Keratinocyte (primary cell): Measurements from ENCODE around the gene SETD7. TPM values are rescaled to one million over a fixed set of nuclear protein-coding genes. Genes with fewer than 3 reads are reported as not detected.
"Not testable (repeated sequence)": the region's sequence is repeated elsewhere in the genome, so short reads cannot be mapped to it uniquely, and the experiment has no call there.

Experiments used
- DNase-seq: peaks from one replicate; pipeline ENCODE4 v3.0.0-alpha.2; 2011; ENCODE audit warnings: low read depth, missing footprints, low spot score
- FAIRE-seq: peaks from 2 replicates; lab custom pipeline; 2011; peaks lifted over from hg19 to GRCh38; lab: Jason Lieb, UNC
- H2AFZ ChIP-seq: 2 replicates; pipeline ENCODE4 v1.6.0; 2012; ENCODE audit warnings: low read length, control low read depth, inconsistent platforms; ENCODE audit not compliant: control insufficient read depth
- H3K27ac ChIP-seq: 2 replicates; pipeline ENCODE4 v1.5.1; 2011; ENCODE audit warnings: low read length; ENCODE audit not compliant: control insufficient read depth, insufficient read depth
- H3K27me3 ChIP-seq: 3 replicates; pipeline ENCODE4 v1.6.0; 2011; ENCODE audit warnings: low read length; ENCODE audit not compliant: control insufficient read depth, insufficient read depth; ENCODE audit errors: extremely low read depth
- H3K36me3 ChIP-seq, 2 experiments: 2 replicates in 1 of 2; 3 replicates in 1 of 2; pipeline ENCODE4 v1.5.1; 2011; ENCODE audit warnings: low read length in 2 of 2, mild to moderate bottlenecking in 1 of 2; ENCODE audit not compliant: control insufficient read depth in 2 of 2, insufficient read depth in 2 of 2; ENCODE audit errors: extremely low read depth in 1 of 2
- H3K4me1 ChIP-seq: 3 replicates; pipeline ENCODE4 v1.5.1; 2011; ENCODE audit warnings: low read length; ENCODE audit not compliant: control insufficient read depth, insufficient read depth; ENCODE audit errors: extremely low read depth
- H3K4me2 ChIP-seq: 3 replicates; pipeline ENCODE4 v1.6.0; 2011; ENCODE audit warnings: low read depth, low read length; ENCODE audit not compliant: control insufficient read depth, insufficient read depth; ENCODE audit errors: extremely low read depth
- H3K4me3 ChIP-seq, 3 experiments: fragments of 200-600 bp in 1 of 3; sonication (generic) in 1 of 3; 2 replicates in 2 of 3; 3 replicates in 1 of 3; pipeline ENCODE4 v1.5.1; 2011 to 2016; ENCODE audit warnings: low read length in 3 of 3, mild to moderate bottlenecking in 3 of 3, control low read depth in 2 of 3, inconsistent platforms in 1 of 3, low read depth in 1 of 3, mixed read lengths in 1 of 3, mixed run types in 1 of 3, moderate library complexity in 1 of 3; ENCODE audit not compliant: control insufficient read depth in 2 of 3, insufficient read depth in 2 of 3; ENCODE audit errors: extremely low read depth in 1 of 3
- H3K79me2 ChIP-seq: 2 replicates; pipeline ENCODE4 v1.6.0; 2012; ENCODE audit warnings: low read length; ENCODE audit not compliant: control insufficient read depth, insufficient read depth
- H3K9ac ChIP-seq: 3 replicates; pipeline ENCODE4 v1.6.0; 2011; ENCODE audit warnings: low read length; ENCODE audit not compliant: control insufficient read depth, insufficient read depth; ENCODE audit errors: extremely low read depth
- H3K9me1 ChIP-seq: 3 replicates; pipeline ENCODE4 v1.6.0; 2011; ENCODE audit warnings: low read length; ENCODE audit not compliant: control insufficient read depth, insufficient read depth; ENCODE audit errors: extremely low read depth
- H3K9me3 ChIP-seq: 2 replicates; pipeline ENCODE4 v1.5.1; 2012; ENCODE audit warnings: low read depth, low read length; ENCODE audit not compliant: control insufficient read depth
- H4K20me1 ChIP-seq: 3 replicates; pipeline ENCODE4 v1.6.0; 2011; ENCODE audit warnings: low read length; ENCODE audit not compliant: control insufficient read depth, insufficient read depth; ENCODE audit errors: extremely low read depth
- EZH2 ChIP-seq: IDR thresholded peaks from one replicate; pipeline ENCODE4 v1.6.1; 2012; ENCODE audit warnings: inconsistent platforms, mild to moderate bottlenecking, low read length, moderate library complexity
- dilution Hi-C: fragments of 300-500 bp; cut with MboI; formaldehyde crosslinking; loops from one replicate; pipeline ENCODE4 v1.7.0; 2020; ENCODE audit warnings: low sequenced_read_pairs; ENCODE audit not compliant: extremely low pct_ligation_motif_present
- polyA plus RNA-seq, 5 experiments: library from polyadenylated mRNA; depleted of rRNA in 3 of 5; stranded (reverse) in 3 of 5; stranded (forward) in 1 of 5; unstranded in 1 of 5; fragments of >200 nt; gene quantifications; 1 replicate in 1 of 5; 2 replicates in 3 of 5; 3 replicates in 1 of 5; pipeline versions ENCODE4 v1.2.1 to v1.2.3, GENCODE V29; 2011 to 2012; ENCODE audit warnings: missing spikeins in 2 of 5, low read depth in 1 of 5, low replicate concordance in 1 of 5
- TF ChIP-seq, protein P1 (sequence below), 3 experiments: IDR thresholded peaks in 1 of 3; conservative IDR thresholded peaks in 1 of 3; optimal IDR thresholded peaks in 1 of 3; 2 replicates in 2 of 3; 3 replicates in 1 of 3; pipeline versions ENCODE3 to v1.5.1; 2011; ENCODE audit warnings: low read length in 3 of 3, mild to moderate bottlenecking in 3 of 3, moderate library complexity in 2 of 3, control low read depth in 1 of 3, inconsistent platforms in 1 of 3; ENCODE audit not compliant: insufficient read depth in 2 of 3; ENCODE audit errors: extremely low read depth in 1 of 3

The SETD7 gene
- polyA plus RNA-seq, 1 donor (not counting 4 experiments of a cell fraction or from before 2014, with no cell fraction given): 18.8 TPM

DNA sequence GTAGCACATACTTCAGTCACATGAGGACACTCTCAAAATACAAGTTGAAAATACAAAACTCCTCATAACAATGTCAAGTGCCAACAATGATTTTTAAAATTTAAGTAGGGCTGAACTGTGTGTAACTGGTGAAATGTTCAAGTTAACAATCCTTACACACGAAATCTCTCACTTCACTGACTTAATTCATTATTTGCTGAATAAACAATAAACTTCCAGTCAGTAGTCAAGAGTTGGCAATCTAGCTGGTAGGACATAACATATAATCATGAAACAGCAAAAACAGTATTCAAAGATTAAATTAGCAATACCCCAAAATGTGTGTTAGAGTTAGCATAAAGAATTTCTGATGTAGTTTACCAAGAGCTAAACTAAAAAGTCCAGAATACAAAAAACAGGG, 104.0 kb downstream of the SETD7 start:
- H3K27ac ChIP-seq: peak overlapping the region; percentile 82
- H3K9ac ChIP-seq: peak overlapping the region; percentile 84
- FAIRE-seq (no peak), DNase-seq (no peak)
- TF ChIP-seq, protein P1, sequence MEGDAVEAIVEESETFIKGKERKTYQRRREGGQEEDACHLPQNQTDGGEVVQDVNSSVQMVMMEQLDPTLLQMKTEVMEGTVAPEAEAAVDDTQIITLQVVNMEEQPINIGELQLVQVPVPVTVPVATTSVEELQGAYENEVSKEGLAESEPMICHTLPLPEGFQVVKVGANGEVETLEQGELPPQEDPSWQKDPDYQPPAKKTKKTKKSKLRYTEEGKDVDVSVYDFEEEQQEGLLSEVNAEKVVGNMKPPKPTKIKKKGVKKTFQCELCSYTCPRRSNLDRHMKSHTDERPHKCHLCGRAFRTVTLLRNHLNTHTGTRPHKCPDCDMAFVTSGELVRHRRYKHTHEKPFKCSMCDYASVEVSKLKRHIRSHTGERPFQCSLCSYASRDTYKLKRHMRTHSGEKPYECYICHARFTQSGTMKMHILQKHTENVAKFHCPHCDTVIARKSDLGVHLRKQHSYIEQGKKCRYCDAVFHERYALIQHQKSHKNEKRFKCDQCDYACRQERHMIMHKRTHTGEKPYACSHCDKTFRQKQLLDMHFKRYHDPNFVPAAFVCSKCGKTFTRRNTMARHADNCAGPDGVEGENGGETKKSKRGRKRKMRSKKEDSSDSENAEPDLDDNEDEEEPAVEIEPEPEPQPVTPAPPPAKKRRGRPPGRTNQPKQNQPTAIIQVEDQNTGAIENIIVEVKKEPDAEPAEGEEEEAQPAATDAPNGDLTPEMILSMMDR (optimal IDR thresholded peaks at IDR 0.05 in 1 of 3, IDR thresholded peaks at IDR 0.05 in 1 of 3, conservative IDR thresholded peaks at IDR 0.05 in 1 of 3; ENCODE audit: extremely low read depth in 1 of 3, insufficient read depth in 2 of 3, low read length in 3 of 3): no peak
- TF ChIP-seq EZH2: no peak
- no peaks in the 10 kb centered on the region for H3K36me3 ChIP-seq
- H3K4me1 ChIP-seq: peaks cover 27% of the 10 kb centered on the region
- peaks cover 3% of the 10 kb centered on the region for H3K9me1 ChIP-seq
- no peaks in the 10 kb centered on the region for H4K20me1 ChIP-seq
- peaks cover 40% of the 10 kb centered on the region for H3K79me2 ChIP-seq
- H3K9me3 ChIP-seq: no peaks in the 10 kb centered on the region
- no peaks in the 10 kb centered on the region for H3K27me3 ChIP-seq
- peak overlapping the region; percentile 97 for H3K4me2 ChIP-seq
- peak overlapping the region; percentile 67 to 97 (median 86) for H3K4me3 ChIP-seq
- no peak overlapping the region for H2AFZ ChIP-seq
- dilution Hi-C loops: no loop called here

DNA sequence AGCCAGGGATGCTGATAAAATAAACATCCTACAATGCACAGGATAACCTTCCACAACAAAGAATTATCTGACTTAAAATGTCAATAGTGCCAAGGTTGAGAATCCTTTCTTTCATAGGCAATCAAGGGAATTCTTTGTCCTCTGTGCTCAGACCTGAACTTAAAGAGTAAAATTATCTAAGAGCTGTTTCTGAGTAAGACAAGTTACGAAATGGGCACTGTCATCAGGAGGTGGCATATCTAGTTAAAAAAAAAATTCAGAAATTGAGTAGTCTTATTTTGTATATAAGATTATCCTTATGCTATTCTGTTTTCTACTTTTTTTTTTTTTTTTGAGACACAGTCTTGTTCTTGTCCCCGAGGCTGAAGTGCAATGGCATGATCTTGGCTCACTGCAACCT, 105.4 kb downstream of the SETD7 start:
- peaks cover 19% of the 10 kb centered on the region for H3K4me1 ChIP-seq
- peaks cover 26% of the 10 kb centered on the region for H3K79me2 ChIP-seq
- DNase-seq: no peak
- peaks cover under 1% of the 10 kb centered on the region for H3K9me1 ChIP-seq
- no peak overlapping the region for H3K4me2 ChIP-seq
- no peaks in the 10 kb centered on the region for H3K9me3 ChIP-seq
- no peak overlapping the region for H3K4me3 ChIP-seq
- no peak overlapping the region for H2AFZ ChIP-seq
- no peak for TF ChIP-seq EZH2
- TF ChIP-seq, protein P1 (optimal IDR thresholded peaks at IDR 0.05 in 1 of 3, IDR thresholded peaks at IDR 0.05 in 1 of 3, conservative IDR thresholded peaks at IDR 0.05 in 1 of 3; ENCODE audit: extremely low read depth in 1 of 3, insufficient read depth in 2 of 3, low read length in 3 of 3): no peak
- H3K27me3 ChIP-seq: no peaks in the 10 kb centered on the region
- no peak overlapping the region for H3K9ac ChIP-seq
- no peak for FAIRE-seq
- H3K27ac ChIP-seq: no peak overlapping the region
- H4K20me1 ChIP-seq: no peaks in the 10 kb centered on the region
- H3K36me3 ChIP-seq: no peaks in the 10 kb centered on the region
- dilution Hi-C loops: no loop called here

DNA sequence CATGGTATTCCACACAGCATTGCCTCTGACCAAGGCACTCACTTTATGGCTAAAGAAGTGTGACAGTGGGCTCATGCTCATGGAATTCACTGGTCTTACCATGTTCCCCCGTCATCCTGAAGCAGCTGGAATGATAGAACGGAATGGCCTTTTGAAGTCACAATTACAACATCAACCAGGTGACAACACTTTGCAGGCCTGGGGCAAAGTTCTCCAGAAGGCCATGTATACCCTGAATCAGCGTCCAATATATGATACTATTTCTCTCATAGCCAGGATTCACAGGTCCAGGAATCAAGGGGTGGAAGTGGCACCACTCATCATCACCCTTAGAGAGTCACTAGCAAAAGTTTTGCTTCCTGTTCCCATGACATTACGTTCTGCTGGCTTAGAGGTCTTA, 108.9 kb downstream of the SETD7 start:
- H3K4me3 ChIP-seq, H4K20me1 ChIP-seq, dilution Hi-C loops, H3K4me1 ChIP-seq, H3K9ac ChIP-seq, H3K27ac ChIP-seq, H3K9me1 ChIP-seq, H3K4me2 ChIP-seq, H2AFZ ChIP-seq, H3K27me3 ChIP-seq, H3K36me3 ChIP-seq, DNase-seq, H3K9me3 ChIP-seq, FAIRE-seq: not testable (repeated sequence)
- H3K79me2 ChIP-seq: peaks cover 11% of the 10 kb centered on the region
